ENCODE results near the gene BARHL1.

DNA sequence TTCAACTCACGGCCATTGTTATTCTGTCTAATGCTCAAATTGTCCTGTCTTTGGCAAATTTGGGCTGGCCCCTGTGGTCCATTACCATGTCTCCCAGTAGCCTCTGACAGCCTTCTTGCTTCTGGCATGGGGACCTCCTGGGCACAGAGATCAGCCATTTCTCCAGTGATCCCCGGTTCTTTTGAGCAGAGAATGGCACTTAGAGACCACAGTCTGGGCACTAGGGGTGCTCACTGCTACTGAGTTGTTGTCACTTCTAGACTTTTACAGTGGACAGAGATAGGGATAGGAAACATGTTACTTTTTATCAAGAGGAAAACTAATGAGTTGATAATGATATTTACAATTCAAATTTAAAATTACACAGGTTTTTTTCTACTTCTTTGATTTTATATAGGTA lies 47.6 kb upstream of the BARHL1 start:
- TF ChIP-seq RAD21 (IDR thresholded peaks at IDR 0.05; ENCODE audit: low read length) = no peak
- no peak for TF ChIP-seq MAFK (IDR thresholded peaks at IDR 0.05; ENCODE audit: low read depth, low read length)
- TF ChIP-seq POLR2A (IDR thresholded peaks at IDR 0.05; ENCODE audit: low read depth, low read length) = no peak
- TF ChIP-seq, protein P1, sequence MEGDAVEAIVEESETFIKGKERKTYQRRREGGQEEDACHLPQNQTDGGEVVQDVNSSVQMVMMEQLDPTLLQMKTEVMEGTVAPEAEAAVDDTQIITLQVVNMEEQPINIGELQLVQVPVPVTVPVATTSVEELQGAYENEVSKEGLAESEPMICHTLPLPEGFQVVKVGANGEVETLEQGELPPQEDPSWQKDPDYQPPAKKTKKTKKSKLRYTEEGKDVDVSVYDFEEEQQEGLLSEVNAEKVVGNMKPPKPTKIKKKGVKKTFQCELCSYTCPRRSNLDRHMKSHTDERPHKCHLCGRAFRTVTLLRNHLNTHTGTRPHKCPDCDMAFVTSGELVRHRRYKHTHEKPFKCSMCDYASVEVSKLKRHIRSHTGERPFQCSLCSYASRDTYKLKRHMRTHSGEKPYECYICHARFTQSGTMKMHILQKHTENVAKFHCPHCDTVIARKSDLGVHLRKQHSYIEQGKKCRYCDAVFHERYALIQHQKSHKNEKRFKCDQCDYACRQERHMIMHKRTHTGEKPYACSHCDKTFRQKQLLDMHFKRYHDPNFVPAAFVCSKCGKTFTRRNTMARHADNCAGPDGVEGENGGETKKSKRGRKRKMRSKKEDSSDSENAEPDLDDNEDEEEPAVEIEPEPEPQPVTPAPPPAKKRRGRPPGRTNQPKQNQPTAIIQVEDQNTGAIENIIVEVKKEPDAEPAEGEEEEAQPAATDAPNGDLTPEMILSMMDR (conservative IDR thresholded peaks at IDR 0.05; ENCODE audit: low read depth, low read length) = no peak
- TF ChIP-seq MAZ (IDR thresholded peaks at IDR 0.05; ENCODE audit: borderline replicate concordance, low read depth, low read length) = no peak
- TF ChIP-seq CEBPB (IDR thresholded peaks at IDR 0.05; ENCODE audit: low read depth, low read length) = no peak
- TF ChIP-seq, protein P2, sequence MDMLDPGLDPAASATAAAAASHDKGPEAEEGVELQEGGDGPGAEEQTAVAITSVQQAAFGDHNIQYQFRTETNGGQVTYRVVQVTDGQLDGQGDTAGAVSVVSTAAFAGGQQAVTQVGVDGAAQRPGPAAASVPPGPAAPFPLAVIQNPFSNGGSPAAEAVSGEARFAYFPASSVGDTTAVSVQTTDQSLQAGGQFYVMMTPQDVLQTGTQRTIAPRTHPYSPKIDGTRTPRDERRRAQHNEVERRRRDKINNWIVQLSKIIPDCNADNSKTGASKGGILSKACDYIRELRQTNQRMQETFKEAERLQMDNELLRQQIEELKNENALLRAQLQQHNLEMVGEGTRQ (IDR thresholded peaks at IDR 0.05; ENCODE audit: low read depth, low read length) = no peak
- TF ChIP-seq BHLHE40 (IDR thresholded peaks at IDR 0.05; ENCODE audit: low read depth, low read length) = no peak
- no peak for TF ChIP-seq RFX5 (IDR thresholded peaks at IDR 0.05; ENCODE audit: low read depth, low read length)

Data from IMR-90 (cell line).